GM12878 (cell line): ENCODE results near the gene DCBLD2. TPM values are rescaled to one million over a fixed set of nuclear protein-coding genes. Genes with fewer than 3 reads are reported as not detected.

ENCODE experiments used
- ATAC-seq: fragments of 200-7000 bp; cut with Tn5 transposase; 3 replicates; pipeline ENCODE4 v1.9.1; 2020; ENCODE audit warnings: mild to moderate bottlenecking, moderate library complexity
- BruUV-seq: library from RNA; stranded (reverse); fragments of 400-500 nt; replicated peaks from 2 replicates; lab custom pipeline; 2021; lab: Mats Ljungman, UMichigan
- CTCF ChIA-PET: fragments of 300-600 bp; sonication (Branson Sonifier 250); formaldehyde crosslinking; extraction: SDS; loops from one replicate; lab custom pipeline; 2021; ENCODE audit warnings: inconsistent platforms; lab: Yijun Ruan, JAX
- POLR2A ChIA-PET: fragments of 350-600 bp; formaldehyde crosslinking; extraction: SDS; loops from one replicate; lab custom pipeline; 2021; ENCODE audit warnings: inconsistent platforms; lab: Charles Lee
- RAD21 ChIA-PET: fragments of 300-600 bp; sonication (Branson Sonifier 250); formaldehyde crosslinking; loops from one replicate; lab custom pipeline; 2023; ENCODE audit warnings: antibody characterized with exemption; ENCODE audit not compliant: unreplicated experiment; lab: Charles Lee
- SMC1A ChIA-PET: fragments of 300-600 bp; sonication (Branson Sonifier 250); formaldehyde crosslinking; loops from one replicate; lab custom pipeline; 2023; ENCODE audit not compliant: unreplicated experiment, uncharacterized antibody; lab: Charles Lee
- DNase-seq: peaks from one replicate; pipeline ENCODE4 v3.0.0-alpha.2; 2011; ENCODE audit warnings: low read depth, low spot score
- FAIRE-seq: peaks from 3 replicates; lab custom pipeline; 2011; peaks lifted over from hg19 to GRCh38; lab: Jason Lieb, UNC
- H2AFZ ChIP-seq: 2 replicates; pipeline ENCODE4 v1.6.0; 2011; ENCODE audit warnings: low read depth, low read length, control low read depth; ENCODE audit not compliant: control insufficient read depth
- H3K27ac ChIP-seq: 2 replicates; pipeline ENCODE4 v1.5.1; 2011; ENCODE audit warnings: control low read depth; ENCODE audit not compliant: control insufficient read depth, insufficient read depth
- H3K27me3 ChIP-seq, 2 experiments: replicated peaks in 1 of 2; 2 replicates each; pipeline versions ENCODE4 v1.6.0 to v1.6.1; 2011; ENCODE audit warnings: low read length in 1 of 2; ENCODE audit not compliant: control insufficient read depth in 2 of 2, insufficient read depth in 2 of 2
- H3K36me3 ChIP-seq, 2 experiments: 2 replicates each; pipeline ENCODE4 v1.5.1; 2011; ENCODE audit warnings: low read length in 1 of 2; ENCODE audit not compliant: control insufficient read depth in 2 of 2, insufficient read depth in 2 of 2
- H3K4me1 ChIP-seq: 2 replicates; pipeline ENCODE4 v1.6.1; 2011; ENCODE audit warnings: mild to moderate bottlenecking, low read length, moderate library complexity, mixed read lengths; ENCODE audit not compliant: control insufficient read depth, insufficient read depth
- H3K4me2 ChIP-seq: 2 replicates; pipeline ENCODE4 v1.6.0; 2011; ENCODE audit warnings: control low read depth; ENCODE audit not compliant: control insufficient read depth, insufficient read depth
- H3K4me3 ChIP-seq: fragments of 200-600 bp; sonication (generic); 2 replicates; pipeline ENCODE4 v1.5.1; 2016
- H3K79me2 ChIP-seq: 2 replicates; pipeline ENCODE4 v1.6.0; 2011; ENCODE audit warnings: low read length; ENCODE audit not compliant: control insufficient read depth, insufficient read depth
- H3K9ac ChIP-seq: 2 replicates; pipeline ENCODE4 v1.8.0; 2011; ENCODE audit warnings: low read length, control low read depth, mixed read lengths; ENCODE audit not compliant: control insufficient read depth, insufficient read depth
- H3K9me3 ChIP-seq: replicated peaks from 3 replicates; pipeline ENCODE4 v1.5.1; 2011; ENCODE audit warnings: mild to moderate bottlenecking, low read length; ENCODE audit not compliant: control insufficient read depth, insufficient read depth
- H4K20me1 ChIP-seq: 2 replicates; pipeline ENCODE4 v1.6.0; 2011; ENCODE audit not compliant: control insufficient read depth, insufficient read depth
- CBFB ChIP-seq: IDR thresholded peaks from 2 replicates; pipeline ENCODE4 v1.6.1; 2016; ENCODE audit warnings: antibody characterized with exemption, low read depth
- FOXM1 ChIP-seq: IDR thresholded peaks from 2 replicates; pipeline ENCODE4 v1.6.1; 2012; ENCODE audit warnings: low read depth, mild to moderate bottlenecking, inconsistent platforms, low read length, moderate library complexity
- JUNB ChIP-seq: IDR thresholded peaks from 2 replicates; pipeline ENCODE4 v1.6.1; 2016; ENCODE audit warnings: antibody characterized with exemption, mild to moderate bottlenecking
- PBX3 ChIP-seq: IDR thresholded peaks from 2 replicates; pipeline ENCODE4 v1.6.1; 2011; ENCODE audit warnings: mild to moderate bottlenecking, low read depth, low read length, moderate library complexity; ENCODE audit not compliant: insufficient replicate concordance
- PKNOX1 ChIP-seq: fragments of 450-650 bp; IDR thresholded peaks from 2 replicates; pipeline ENCODE4 v1.6.1; 2016; ENCODE audit warnings: mild to moderate bottlenecking
- PML ChIP-seq: IDR thresholded peaks from 2 replicates; pipeline ENCODE4 v1.6.1; 2012; ENCODE audit warnings: low read length, inconsistent platforms
- POU2F2 ChIP-seq: IDR thresholded peaks from 3 replicates; pipeline ENCODE4 v1.6.1; 2011; ENCODE audit warnings: low read depth, mild to moderate bottlenecking, low read length, borderline replicate concordance
- PRDM15 ChIP-seq: fragments of 450-650 bp; formaldehyde crosslinking; IDR thresholded peaks from 2 replicates; pipeline ENCODE4 v1.4.0; 2020; ENCODE audit warnings: mild to moderate bottlenecking, moderate library complexity
- STAT3 ChIP-seq: IDR thresholded peaks from 2 replicates; pipeline ENCODE4 v1.6.1; 2011; ENCODE audit warnings: low read depth, low read length, improper control_type of control experiment
- TCF12 ChIP-seq: IDR thresholded peaks from 2 replicates; pipeline ENCODE4 v1.6.1; 2011; ENCODE audit warnings: low read depth, mild to moderate bottlenecking, low read length
- TCF3 ChIP-seq: IDR thresholded peaks from 2 replicates; pipeline ENCODE4 v1.6.1; 2012; ENCODE audit warnings: low read depth, mild to moderate bottlenecking, low read length, borderline replicate concordance; ENCODE audit not compliant: insufficient read depth
- USF2 ChIP-seq: IDR thresholded peaks from 2 replicates; pipeline ENCODE4 v1.6.1; 2011; ENCODE audit warnings: low read depth, low read length, improper control_type of control experiment, borderline replicate concordance
- ZNF622 ChIP-seq: fragments of 450-650 bp; IDR thresholded peaks from 2 replicates; pipeline ENCODE4 v1.6.1; 2017; ENCODE audit warnings: mild to moderate bottlenecking, inconsistent platforms
- WGBS: methylation state at CpG from one replicate; pipeline ENCODE4 v1.1.6; 2016; ENCODE audit warnings: low lambda C conversion rate; ENCODE audit not compliant: insufficient replicate concordance, insufficient coverage; ENCODE audit errors: missing lambda C conversion rate; 5-methylcytosine and 5-hydroxymethylcytosine counted together
- in situ Hi-C: fragments of 300-500 bp; cut with MboI; formaldehyde crosslinking; loops from 9 replicates; pipeline ENCODE4 v1.14.3; 2018; ENCODE audit warnings: mixed read lengths
- intact Hi-C: fragments of 100-400 bp; cut with micrococcal nuclease; formaldehyde crosslinking; loops from one replicate; pipeline ENCODE4 v1.14.2; 2022; ENCODE audit not compliant: unreplicated experiment
- polyA plus RNA-seq, 11 experiments: library from polyadenylated mRNA; depleted of rRNA in 4 of 11; unstranded in 6 of 11; stranded (reverse) in 5 of 11; fragments of >200 nt; fragmentation: Nextera tagmentation in 4 of 11; fragmentation: Illumina TruSeq in 1 of 11; extraction: Ambion mirVana in 4 of 11; extraction: Trizol in 1 of 11; gene quantifications; 1 replicate in 1 of 11; 2 replicates in 10 of 11; pipeline versions ENCODE4 v1.2.1 to v1.2.3, GENCODE V29; 2011 to 2016; ENCODE audit warnings: inconsistent platforms in 2 of 11, missing spikeins in 2 of 11, low read depth in 1 of 11
- total RNA-seq, 4 experiments: library from RNA; depleted of rRNA in 3 of 4; stranded (reverse); fragments of >200 nt in 3 of 4; fragmentation: Illumina TruSeq in 1 of 4; extraction: Trizol in 1 of 4; gene quantifications; 2 replicates each; pipeline versions ENCODE4 v1.2.1 to v1.2.3, GENCODE V29; 2013 to 2021

The DCBLD2 gene
- total and polyA plus RNA-seq, 10 of the 15 experiments (the other 5 are each of a cell fraction or from before 2014, with no cell fraction given) = 1.6 to 5.9 (median 4.7) TPM

GRCh38 chr3:98897701-98898100 is 3.8 kb downstream of the DCBLD2 start:
- Histone ChIP-seq H3K27me3 (no peaks in the 10 kb centered on the region), H3K27ac (no peak overlapping the region), H3K4me2 (no peak overlapping the region), H3K79me2 (no peaks in the 10 kb centered on the region; the same call in 1 of the 2 replicates), H3K9me3 (no peaks in the 10 kb centered on the region), H4K20me1 (no peaks in the 10 kb centered on the region), H3K36me3 (no peaks in the 10 kb centered on the region), H3K4me1 (no peaks in the 10 kb centered on the region), H2AFZ (no peak overlapping the region), H3K9ac (no peak overlapping the region), H3K4me3 (no peak overlapping the region)
- in situ Hi-C loops (no loop called here), intact Hi-C loops (no loop called here)
- TF ChIP-seq CBFB (no peak), JUNB (no peak), PML (no peak), ZNF622 (no peak), FOXM1 (no peak), TCF3 (no peak), POU2F2 (no peak), STAT3 (no peak), PRDM15 (CRISPR knock-in tag) (no peak), PBX3 (no peak), PKNOX1 (no peak), TCF12 (no peak), USF2 (no peak)
- DNase-seq (no peak), ATAC-seq (no peak), FAIRE-seq (no peak)
- SMC1A ChIA-PET = no interaction called here
- POLR2A ChIA-PET = no interaction called here
- CTCF ChIA-PET = no interaction called here
- WGBS = 100% methylated on average over 1 of the region's 1 CpG
- BruUV-seq = no TSS peak
- RAD21 ChIA-PET = no interaction called here
